HCT116 (cell line): Measurements from ENCODE around the gene AP5S1. TPM values are rescaled to one million over a fixed set of nuclear protein-coding genes. Genes with fewer than 3 reads are reported as not detected.
A peak's percentile ranks its signal among the peaks of the same experiment; 100 is the strongest.

Experiments
- ATAC-seq: fragments of 200-7000 bp; cut with Tn5 transposase; 2 replicates; pipeline ENCODE4 v1.9.1; 2020; ENCODE audit warnings: mild to moderate bottlenecking, moderate library complexity
- BruUV-seq: library from RNA; stranded (reverse); fragments of 400-500 nt; replicated peaks from 2 replicates; lab custom pipeline; 2021; lab: Mats Ljungman, UMichigan
- CTCF ChIA-PET: fragments of 300-600 bp; sonication (Branson Sonifier 250); formaldehyde crosslinking; loops from one replicate; lab custom pipeline; 2021; ENCODE audit warnings: antibody characterized with exemption; lab: Charles Lee
- POLR2A ChIA-PET: fragments of 300-600, 350-600 bp; sonication (Branson Sonifier 250); formaldehyde crosslinking; loops from one replicate; lab custom pipeline; 2021; ENCODE audit warnings: antibody characterized with exemption; lab: Charles Lee
- RAD21 ChIA-PET, 2 experiments: fragments of 300-600 bp; sonication (Branson Sonifier 250); formaldehyde crosslinking; loops; one replicate each; lab custom pipeline; 2023; ENCODE audit warnings: low total read pairs in 2 of 2; ENCODE audit not compliant: uncharacterized antibody in 2 of 2, unreplicated experiment in 2 of 2, low non-redundant PET in 1 of 2; lab: Charles Lee
- DNase-seq: peaks from one replicate; pipeline ENCODE4 v3.0.0-alpha.2; 2010; ENCODE audit warnings: low read depth, low spot score
- H2AFZ ChIP-seq: fragments of 200-600 bp; shearing (Covaris generic), sonication (generic); 2 replicates; pipeline ENCODE4 v1.6.1; 2017; ENCODE audit warnings: low read depth, mixed run types, mixed read lengths, antibody characterized with exemption, low read length; ENCODE audit not compliant: poor library complexity, severe bottlenecking
- H3K27ac ChIP-seq: 2 replicates; pipeline ENCODE4 v1.5.1; 2012; ENCODE audit warnings: low read depth, low read length
- H3K27me3 ChIP-seq: fragments of 200-600 bp; sonication (generic); 2 replicates; pipeline ENCODE4 v1.6.1; 2016; ENCODE audit warnings: mixed run types, low read length, mixed read lengths; ENCODE audit not compliant: insufficient read depth
- H3K36me3 ChIP-seq, 2 experiments: fragments of 200-500 bp in 1 of 2; fragments of 200-600 bp in 1 of 2; sonication (Bioruptor generic) in 1 of 2; sonication (generic) in 1 of 2; 2 replicates each; pipeline versions ENCODE4 v1.5.1 to v1.6.1; 2014 to 2016; ENCODE audit warnings: low read length in 2 of 2, inconsistent platforms in 1 of 2, mixed read lengths in 1 of 2, mixed run types in 1 of 2; ENCODE audit not compliant: insufficient read depth in 2 of 2, control insufficient read depth in 1 of 2
- H3K4me1 ChIP-seq, 2 experiments: fragments of 200-600 bp in 1 of 2; sonication (generic) in 1 of 2; 2 replicates each; pipeline versions ENCODE4 v1.5.1 to v1.6.1; 2012 to 2017; ENCODE audit warnings: low read length in 2 of 2, inconsistent platforms in 1 of 2, mild to moderate bottlenecking in 1 of 2, mixed read lengths in 1 of 2, mixed run types in 1 of 2, moderate library complexity in 1 of 2; ENCODE audit not compliant: insufficient read depth in 2 of 2, control insufficient read depth in 1 of 2
- H3K4me2 ChIP-seq: fragments of 200-600 bp; sonication (generic); 2 replicates; pipeline ENCODE4 v1.6.1; 2017; ENCODE audit warnings: mixed run types, low read length, mixed read lengths
- H3K4me3 ChIP-seq, 2 experiments: fragments of 200-600 bp in 1 of 2; sonication (generic) in 1 of 2; replicated peaks in 1 of 2; 2 replicates each; pipeline ENCODE4 v1.5.1; 2011 to 2016; ENCODE audit warnings: low read length in 2 of 2, control low read depth in 1 of 2, low read depth in 1 of 2, mild to moderate bottlenecking in 1 of 2, mixed read lengths in 1 of 2, mixed run types in 1 of 2
- H3K79me2 ChIP-seq: fragments of 200-600 bp; sonication (generic); 2 replicates; pipeline ENCODE4 v1.6.1; 2017; ENCODE audit warnings: mild to moderate bottlenecking, mixed run types, low read length, moderate library complexity, mixed read lengths; ENCODE audit not compliant: insufficient read depth
- H3K9ac ChIP-seq: fragments of 200-600 bp; sonication (generic); 2 replicates; pipeline ENCODE4 v1.6.1; 2016; ENCODE audit warnings: low read length, mixed read lengths
- H3K9me2 ChIP-seq: fragments of 200-600 bp; sonication (generic), shearing (Covaris generic); 2 replicates; pipeline ENCODE4 v1.6.1; 2017; ENCODE audit warnings: mixed run types, mild to moderate bottlenecking, moderate library complexity; ENCODE audit not compliant: insufficient read depth
- H3K9me3 ChIP-seq, 2 experiments: fragments of 200-500 bp in 1 of 2; fragments of 200-600 bp in 1 of 2; sonication (Bioruptor generic) in 1 of 2; sonication (generic) in 1 of 2; 2 replicates each; pipeline ENCODE4 v1.6.1; 2014 to 2017; ENCODE audit warnings: low read length in 2 of 2, mixed read lengths in 2 of 2, inconsistent platforms in 1 of 2, low read depth in 1 of 2, mild to moderate bottlenecking in 1 of 2, mixed run types in 1 of 2, moderate library complexity in 1 of 2; ENCODE audit not compliant: control insufficient read depth in 1 of 2, insufficient read depth in 1 of 2
- H4K20me1 ChIP-seq: fragments of 200-600 bp; sonication (generic), shearing (Covaris generic); 2 replicates; pipeline ENCODE4 v1.6.1; 2017; ENCODE audit warnings: mixed run types, mild to moderate bottlenecking, moderate library complexity; ENCODE audit not compliant: insufficient read depth
- CTCF ChIP-seq, 3 experiments: fragments of 200-600 bp in 1 of 3; sonication (generic) in 1 of 3; IDR thresholded peaks in 2 of 3; conservative IDR thresholded peaks in 1 of 3; 2 replicates each; pipeline ENCODE4 v1.5.1; 2012 to 2017; ENCODE audit warnings: low read depth in 2 of 3, low read length in 2 of 3, antibody characterized with exemption in 1 of 3, borderline replicate concordance in 1 of 3, control low read depth in 1 of 3, mild to moderate bottlenecking in 1 of 3, mixed read lengths in 1 of 3, mixed run types in 1 of 3, moderate library complexity in 1 of 3; ENCODE audit not compliant: insufficient read depth in 1 of 3
- EZH2 ChIP-seq: fragments of 200-600 bp; sonication (generic); IDR thresholded peaks from 2 replicates; pipeline ENCODE4 v1.6.1; 2017; ENCODE audit warnings: antibody characterized with exemption, mixed run types
- MAX ChIP-seq: IDR thresholded peaks from 2 replicates; pipeline ENCODE4 v1.6.1; 2012
- POLR2A ChIP-seq: IDR thresholded peaks from 2 replicates; pipeline ENCODE4 v1.7.0; 2011; ENCODE audit warnings: borderline replicate concordance; ENCODE audit not compliant: insufficient read depth, insufficient read length; ENCODE audit errors: extremely low read depth
- POLR2AphosphoS5 ChIP-seq: IDR thresholded peaks from 2 replicates; pipeline ENCODE4 v1.6.1; 2011; ENCODE audit warnings: mild to moderate bottlenecking, low read depth, low read length, moderate library complexity
- RAD21 ChIP-seq: IDR thresholded peaks from 2 replicates; pipeline ENCODE4 v1.6.1; 2012; ENCODE audit warnings: low read depth, mild to moderate bottlenecking
- SP1 ChIP-seq: IDR thresholded peaks from 2 replicates; pipeline ENCODE4 v1.6.1; 2012; ENCODE audit warnings: low read depth
- YY1 ChIP-seq: IDR thresholded peaks from 2 replicates; pipeline ENCODE4 v1.6.1; 2011; ENCODE audit warnings: low read length, low read depth, moderate library complexity, mild to moderate bottlenecking; ENCODE audit not compliant: insufficient replicate concordance; ENCODE audit errors: extremely low read depth
- ZNF274 ChIP-seq: fragments of 200-500 bp; sonication (Bioruptor generic); IDR thresholded peaks from 2 replicates; pipeline ENCODE4 v1.6.1; 2014; ENCODE audit warnings: mild to moderate bottlenecking, low read depth, low read length, inconsistent platforms
- intact Hi-C: fragments of 100-400 bp; cut with micrococcal nuclease; formaldehyde crosslinking; loops from 2 replicates; pipeline ENCODE4 v1.10.0; 2022
- total RNA-seq: library from RNA; stranded (reverse); gene quantifications from one replicate; pipeline ENCODE4 v1.2.1, GENCODE V29; 2021; ENCODE audit not compliant: unreplicated experiment

The AP5S1 gene
- total RNA-seq, 1 experiment from 2014 or later, result 12.1 TPM

DNA sequence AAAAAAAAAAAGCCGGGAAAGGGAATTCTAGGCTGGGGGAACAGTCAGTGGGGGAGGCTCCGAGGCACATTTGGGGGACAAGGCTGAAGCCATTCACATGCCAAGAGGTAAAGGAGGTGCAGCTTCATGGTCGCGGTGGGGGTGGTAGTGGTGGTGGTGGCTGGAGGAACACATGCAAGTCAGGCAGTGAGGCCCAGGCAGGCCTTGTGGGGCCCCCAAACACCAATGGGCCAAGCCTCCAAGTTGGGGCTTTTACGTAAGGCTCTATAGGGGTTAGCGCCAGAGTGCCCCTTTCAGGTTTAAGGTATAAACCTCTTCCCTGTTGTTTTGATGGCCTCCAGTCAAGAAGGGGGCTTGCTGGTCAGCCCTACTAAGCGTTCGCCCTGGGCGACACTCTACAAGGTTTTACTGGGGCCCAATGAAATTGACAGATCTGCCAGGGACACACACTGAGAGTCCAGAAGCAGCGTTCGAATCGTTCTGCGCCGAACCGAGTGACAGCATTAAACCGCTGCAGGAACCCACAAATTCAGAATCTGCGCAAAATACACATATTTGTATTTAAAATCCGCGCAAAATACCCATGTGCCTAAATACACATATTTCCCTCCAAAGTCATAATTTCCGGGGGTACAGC is 818 bp upstream of the AP5S1 start:
- no peaks in the 10 kb centered on the region for H3K9me2 ChIP-seq
- intact Hi-C loops, result no loop called here
- H3K79me2 ChIP-seq, result peaks cover 5% of the 10 kb centered on the region
- ChIA-PET CTCF (interaction anchor here (0.6 to 3.5 kb wide), 8 partner anchors 8 to 70 kb away, joined by 3 to 17 read pairs (median 11); partner anchors contain the start of genes ADISSP, CENPB and SPEF1), RAD21 (interaction anchor here (0.6 to 2.1 kb wide), 4 partner anchors 11 to 35 kb away, joined by 3 to 8 read pairs (median 6); partner anchors contain the start of gene CENPB (in 1 of the 2)), POLR2A (interaction anchor here (1.6 to 3.8 kb wide), 3 partner anchors 24 to 33 kb away, joined by 4 to 16 read pairs (median 12); partner anchors contain the start of genes CDC25B and CENPB)
- peak overlapping the region; percentile 87 for H3K27ac ChIP-seq
- H3K4me1 ChIP-seq, result peaks cover 29 to 51% of the 10 kb centered on the region in 2 experiments
- no peak overlapping the region for H2AFZ ChIP-seq
- no peak for DNase-seq
- H3K4me2 ChIP-seq, result peak overlapping the region; percentile 84
- peak overlapping the region; percentile 81 for H3K9ac ChIP-seq
- peak overlapping the region; percentile 70 to 82 for H3K4me3 ChIP-seq
- H3K36me3 ChIP-seq, result peaks cover 4 to 5% of the 10 kb centered on the region in 2 experiments; a peak in 1 of 4 replicates
- H3K27me3 ChIP-seq, result no peaks in the 10 kb centered on the region
- H4K20me1 ChIP-seq, result no peaks in the 10 kb centered on the region
- TF ChIP-seq POLR2AphosphoS5, result no peak
- TF ChIP-seq ZNF274, result no peak
- TF ChIP-seq MAX, result no peak
- no peak for ATAC-seq
- TSS peak; percentile 89 for BruUV-seq
- no peaks in the 10 kb centered on the region for H3K9me3 ChIP-seq

- H2AFZ ChIP-seq, result no peak overlapping the region
- TSS peak; percentile 85 for BruUV-seq
- DNase-seq, result no peak
- TF ChIP-seq SP1, result no peak
- TF ChIP-seq RAD21, result no peak
- no peak for TF ChIP-seq CTCF (IDR thresholded peaks at IDR 0.05 in 2 of 3, conservative IDR thresholded peaks at IDR 0.05 in 1 of 3; ENCODE audit: borderline replicate concordance in 1 of 3, insufficient read depth in 1 of 3, low read depth in 2 of 3, low read length in 2 of 3)
- TF ChIP-seq POLR2AphosphoS5, result no peak
- no peak for TF ChIP-seq YY1
- TF ChIP-seq POLR2A, result no peak
- no peak for TF ChIP-seq EZH2
Measured at GRCh38 chr20:3820901-3821727, 767 bp downstream of the AP5S1 start.

More at GRCh38 chr20:3820901-3821727, 767 bp downstream of the AP5S1 start:
- intact Hi-C loops, result no loop called here
- peaks cover 4 to 5% of the 10 kb centered on the region in 2 experiments; a peak in 1 of 4 replicates for H3K36me3 ChIP-seq
- H3K27me3 ChIP-seq, result no peaks in the 10 kb centered on the region
- H3K9me3 ChIP-seq, result no peaks in the 10 kb centered on the region
- peak overlapping the region; percentile 70 to 82 for H3K4me3 ChIP-seq
- no peak for ATAC-seq
- RAD21 ChIA-PET, result interaction anchor here in 1 of 2 experiments (0.6 to 2.1 kb wide), 3 partner anchors 34 to 1170 kb away, joined by 3 to 6 read pairs (median 3); partner anchors contain the start of gene CENPB
- H3K27ac ChIP-seq, result peak overlapping the region; percentile 87
- POLR2A ChIA-PET, result interaction anchor here (0.9 to 3.8 kb wide), 7 partner anchors 11 to 54 kb away, joined by 3 to 16 read pairs (median 5); partner anchors contain the start of genes ADISSP, CDC25B, CENPB and SPEF1
- no peaks in the 10 kb centered on the region for H4K20me1 ChIP-seq
- H3K79me2 ChIP-seq, result peaks cover 5% of the 10 kb centered on the region
- H3K9me2 ChIP-seq, result no peaks in the 10 kb centered on the region
- peak overlapping the region; percentile 81 for H3K9ac ChIP-seq
- CTCF ChIA-PET, result interaction anchor here (1.1 to 3.5 kb wide), 7 partner anchors 10 to 251 kb away, joined by 4 to 17 read pairs (median 9); partner anchors contain the start of genes ADISSP, CENPB and SPEF1
- peaks cover 23 to 44% of the 10 kb centered on the region in 2 experiments for H3K4me1 ChIP-seq
- peak overlapping the region; percentile 84 for H3K4me2 ChIP-seq
